ENCODE measurements around the gene DCLRE1A. TPM values are rescaled to one million over a fixed set of nuclear protein-coding genes. Genes with fewer than 3 reads are reported as not detected.

Gene DCLRE1A
- total RNA-seq, 1 donor from 2014 or later, result 2.8 TPM

GRCh38 chr10:113806503-113806902 is 47.4 kb downstream of the DCLRE1A start:
- Mint-ChIP-seq H3K4me3 (ENCODE audit: unreplicated experiment) (no peak overlapping the region), H3K4me1 (ENCODE audit: low read depth, unreplicated experiment) (no peaks in the 10 kb centered on the region), H3K27ac (ENCODE audit: unreplicated experiment) (no peak overlapping the region), H3K9me3 (ENCODE audit: unreplicated experiment) (no peaks in the 10 kb centered on the region), H3K27me3 (ENCODE audit: unreplicated experiment) (no peaks in the 10 kb centered on the region), H3K36me3 (ENCODE audit: unreplicated experiment) (no peaks in the 10 kb centered on the region)
- TF ChIP-seq, protein P1, sequence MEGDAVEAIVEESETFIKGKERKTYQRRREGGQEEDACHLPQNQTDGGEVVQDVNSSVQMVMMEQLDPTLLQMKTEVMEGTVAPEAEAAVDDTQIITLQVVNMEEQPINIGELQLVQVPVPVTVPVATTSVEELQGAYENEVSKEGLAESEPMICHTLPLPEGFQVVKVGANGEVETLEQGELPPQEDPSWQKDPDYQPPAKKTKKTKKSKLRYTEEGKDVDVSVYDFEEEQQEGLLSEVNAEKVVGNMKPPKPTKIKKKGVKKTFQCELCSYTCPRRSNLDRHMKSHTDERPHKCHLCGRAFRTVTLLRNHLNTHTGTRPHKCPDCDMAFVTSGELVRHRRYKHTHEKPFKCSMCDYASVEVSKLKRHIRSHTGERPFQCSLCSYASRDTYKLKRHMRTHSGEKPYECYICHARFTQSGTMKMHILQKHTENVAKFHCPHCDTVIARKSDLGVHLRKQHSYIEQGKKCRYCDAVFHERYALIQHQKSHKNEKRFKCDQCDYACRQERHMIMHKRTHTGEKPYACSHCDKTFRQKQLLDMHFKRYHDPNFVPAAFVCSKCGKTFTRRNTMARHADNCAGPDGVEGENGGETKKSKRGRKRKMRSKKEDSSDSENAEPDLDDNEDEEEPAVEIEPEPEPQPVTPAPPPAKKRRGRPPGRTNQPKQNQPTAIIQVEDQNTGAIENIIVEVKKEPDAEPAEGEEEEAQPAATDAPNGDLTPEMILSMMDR (IDR thresholded peaks at IDR 0.05; ENCODE audit: partially characterized antibody, unreplicated experiment), result no peak
- DNase-seq, result no peak

GRCh38 chr10:113802997-113803396 is 50.9 kb downstream of the DCLRE1A start:
- no peaks in the 10 kb centered on the region for H3K4me1 Mint-ChIP-seq (ENCODE audit: low read depth, unreplicated experiment)
- H3K36me3 Mint-ChIP-seq (ENCODE audit: unreplicated experiment), result no peaks in the 10 kb centered on the region
- H3K9me3 Mint-ChIP-seq (ENCODE audit: unreplicated experiment), result no peaks in the 10 kb centered on the region
- TF ChIP-seq, protein P1 (IDR thresholded peaks at IDR 0.05; ENCODE audit: partially characterized antibody, unreplicated experiment), result no peak
- no peaks in the 10 kb centered on the region for H3K27me3 Mint-ChIP-seq (ENCODE audit: unreplicated experiment)
- H3K4me3 Mint-ChIP-seq (ENCODE audit: unreplicated experiment), result no peak overlapping the region
- H3K27ac Mint-ChIP-seq (ENCODE audit: unreplicated experiment), result no peak overlapping the region
- no peak for DNase-seq

DNA sequence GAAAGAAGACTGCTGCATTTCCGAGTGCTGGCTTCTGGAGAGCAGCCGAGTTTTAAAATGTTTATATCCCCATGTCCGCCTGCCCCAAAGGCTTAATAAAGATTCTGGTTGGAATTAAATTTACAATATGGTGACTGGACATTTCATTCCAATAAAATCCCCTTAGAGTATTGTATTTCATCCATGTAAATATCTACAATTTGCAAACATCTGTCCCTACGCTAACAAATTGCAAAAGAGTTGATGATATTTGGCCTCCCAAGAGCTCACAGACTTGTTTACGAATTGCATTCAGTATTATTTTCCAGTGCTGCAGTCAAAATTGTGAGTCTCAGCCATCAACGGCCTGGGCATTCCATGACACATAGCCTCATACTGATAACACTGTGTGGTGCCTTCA is 52.3 kb downstream of the DCLRE1A start:
- DNase-seq, result no peak
- Mint-ChIP-seq H3K4me3 (ENCODE audit: unreplicated experiment) (no peak overlapping the region), H3K27ac (ENCODE audit: unreplicated experiment) (no peak overlapping the region), H3K9me3 (ENCODE audit: unreplicated experiment) (no peaks in the 10 kb centered on the region), H3K4me1 (ENCODE audit: low read depth, unreplicated experiment) (no peaks in the 10 kb centered on the region), H3K36me3 (ENCODE audit: unreplicated experiment) (no peaks in the 10 kb centered on the region), H3K27me3 (ENCODE audit: unreplicated experiment) (no peaks in the 10 kb centered on the region)
- TF ChIP-seq, protein P1 (IDR thresholded peaks at IDR 0.05; ENCODE audit: partially characterized antibody, unreplicated experiment), result no peak

GRCh38 chr10:113791691-113792090 is 62.2 kb downstream of the DCLRE1A start:
- DNase-seq, result no peak
- Mint-ChIP-seq H3K9me3 (ENCODE audit: unreplicated experiment) (no peaks in the 10 kb centered on the region), H3K27me3 (ENCODE audit: unreplicated experiment) (no peaks in the 10 kb centered on the region), H3K4me1 (ENCODE audit: low read depth, unreplicated experiment) (no peaks in the 10 kb centered on the region), H3K4me3 (ENCODE audit: unreplicated experiment) (no peak overlapping the region), H3K36me3 (ENCODE audit: unreplicated experiment) (no peaks in the 10 kb centered on the region), H3K27ac (ENCODE audit: unreplicated experiment) (no peak overlapping the region)
- TF ChIP-seq, protein P1 (IDR thresholded peaks at IDR 0.05; ENCODE audit: partially characterized antibody, unreplicated experiment), result no peak

DNA sequence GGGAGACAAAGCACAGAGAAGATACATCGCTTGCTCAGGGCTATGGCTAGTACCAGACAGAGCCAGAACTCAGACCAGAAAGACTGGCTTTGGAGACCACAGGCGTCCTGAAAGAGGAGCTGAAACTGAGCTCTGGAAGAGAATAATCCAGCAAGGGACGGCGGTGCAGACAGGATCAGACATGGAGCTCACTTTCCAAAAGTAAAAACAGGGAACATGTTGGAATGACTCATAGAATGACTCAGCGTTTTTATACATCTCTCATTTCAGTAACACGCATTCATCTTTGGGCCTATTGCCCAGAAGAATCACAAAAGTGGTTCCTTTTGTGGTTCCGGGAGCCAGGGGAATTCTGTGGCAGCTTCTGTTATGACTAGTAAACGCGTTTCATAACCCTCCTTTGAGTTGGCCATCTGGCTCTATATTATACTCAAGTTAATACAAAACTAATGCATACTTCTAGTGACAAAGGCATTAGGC is 65.2 kb downstream of the DCLRE1A start:
- H3K4me1 Mint-ChIP-seq (ENCODE audit: low read depth, unreplicated experiment), result no peaks in the 10 kb centered on the region
- DNase-seq, result no peak
- no peaks in the 10 kb centered on the region for H3K27me3 Mint-ChIP-seq (ENCODE audit: unreplicated experiment)
- TF ChIP-seq, protein P1 (IDR thresholded peaks at IDR 0.05; ENCODE audit: partially characterized antibody, unreplicated experiment), result no peak
- H3K27ac Mint-ChIP-seq (ENCODE audit: unreplicated experiment), result no peak overlapping the region
- H3K36me3 Mint-ChIP-seq (ENCODE audit: unreplicated experiment), result no peaks in the 10 kb centered on the region
- no peaks in the 10 kb centered on the region for H3K9me3 Mint-ChIP-seq (ENCODE audit: unreplicated experiment)
- no peak overlapping the region for H3K4me3 Mint-ChIP-seq (ENCODE audit: unreplicated experiment)

Other genes with a start within 250 kb of the DCLRE1A start
- gene NRAP, start 190.0 kb downstream of the DCLRE1A start, total RNA-seq (ENCODE audit: unreplicated experiment), result not detected
- not detected for gene CASP7, start 174.2 kb downstream of the DCLRE1A start, total RNA-seq (ENCODE audit: unreplicated experiment)
- not detected for gene PLEKHS1, start 102.4 kb downstream of the DCLRE1A start, total RNA-seq (ENCODE audit: unreplicated experiment)
- 23.5 TPM for gene NHLRC2, start 579 bp upstream of the DCLRE1A start, total RNA-seq (ENCODE audit: unreplicated experiment)
- gene ADRB1, start 189.8 kb upstream of the DCLRE1A start, total RNA-seq (ENCODE audit: unreplicated experiment), result not detected